ENCODE results near the gene CDH10.

- TF ChIP-seq EZH2 (IDR thresholded peaks at IDR 0.05; ENCODE audit: borderline replicate concordance, insufficient read depth, low read depth, low read length, poor library complexity, severe bottlenecking), result no peak
- TF ChIP-seq, protein P1, sequence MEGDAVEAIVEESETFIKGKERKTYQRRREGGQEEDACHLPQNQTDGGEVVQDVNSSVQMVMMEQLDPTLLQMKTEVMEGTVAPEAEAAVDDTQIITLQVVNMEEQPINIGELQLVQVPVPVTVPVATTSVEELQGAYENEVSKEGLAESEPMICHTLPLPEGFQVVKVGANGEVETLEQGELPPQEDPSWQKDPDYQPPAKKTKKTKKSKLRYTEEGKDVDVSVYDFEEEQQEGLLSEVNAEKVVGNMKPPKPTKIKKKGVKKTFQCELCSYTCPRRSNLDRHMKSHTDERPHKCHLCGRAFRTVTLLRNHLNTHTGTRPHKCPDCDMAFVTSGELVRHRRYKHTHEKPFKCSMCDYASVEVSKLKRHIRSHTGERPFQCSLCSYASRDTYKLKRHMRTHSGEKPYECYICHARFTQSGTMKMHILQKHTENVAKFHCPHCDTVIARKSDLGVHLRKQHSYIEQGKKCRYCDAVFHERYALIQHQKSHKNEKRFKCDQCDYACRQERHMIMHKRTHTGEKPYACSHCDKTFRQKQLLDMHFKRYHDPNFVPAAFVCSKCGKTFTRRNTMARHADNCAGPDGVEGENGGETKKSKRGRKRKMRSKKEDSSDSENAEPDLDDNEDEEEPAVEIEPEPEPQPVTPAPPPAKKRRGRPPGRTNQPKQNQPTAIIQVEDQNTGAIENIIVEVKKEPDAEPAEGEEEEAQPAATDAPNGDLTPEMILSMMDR (IDR thresholded peaks at IDR 0.05), result no peak
Measured at GRCh38 chr5:24487368-24488229, 157.2 kb downstream of the CDH10 start.

Data from B cell (primary cell).